ENCODE results near the gene NEGR1.

The NEGR1 gene

DNA sequence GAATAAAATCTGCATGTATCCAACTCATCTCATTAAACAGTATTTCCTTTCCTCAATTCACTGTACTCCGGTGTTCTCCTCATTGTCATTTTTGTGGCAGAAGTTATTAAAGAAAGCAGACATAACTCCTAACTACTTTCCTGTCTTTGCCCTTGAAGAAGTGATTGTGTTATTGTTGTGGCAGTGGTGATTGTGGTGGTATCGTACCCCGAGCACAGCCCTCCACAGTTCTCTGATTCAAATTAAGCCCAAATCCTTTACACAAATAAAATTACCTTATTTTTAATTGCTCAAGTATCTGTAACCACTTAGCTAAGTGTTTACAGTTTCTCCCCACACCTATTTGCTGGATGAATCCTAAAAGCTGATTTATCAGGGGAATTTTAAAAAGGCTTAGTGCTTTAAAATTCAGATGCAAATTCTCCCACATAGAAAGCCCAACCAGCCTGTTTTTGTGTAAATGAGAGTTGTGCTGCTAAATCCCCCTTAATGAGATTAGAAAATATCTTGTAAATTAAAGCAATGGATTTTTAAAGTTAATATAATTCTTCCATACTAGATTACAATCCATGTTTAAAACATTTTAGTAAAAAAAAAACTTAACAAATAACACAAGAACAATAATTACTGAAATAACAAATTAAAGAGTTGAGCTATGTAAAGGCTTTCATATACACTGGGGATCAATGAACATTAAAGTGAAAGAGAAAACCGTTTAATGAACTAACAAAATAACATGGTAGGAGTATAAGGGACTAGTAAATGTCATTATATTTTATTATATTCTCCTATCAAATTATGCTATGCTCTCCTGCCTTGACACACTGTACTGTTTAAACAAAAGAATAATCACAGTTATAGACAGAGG, 259.0 kb downstream of the NEGR1 start:
- no peak for DNase-seq (ENCODE audit: low read depth)

DNA sequence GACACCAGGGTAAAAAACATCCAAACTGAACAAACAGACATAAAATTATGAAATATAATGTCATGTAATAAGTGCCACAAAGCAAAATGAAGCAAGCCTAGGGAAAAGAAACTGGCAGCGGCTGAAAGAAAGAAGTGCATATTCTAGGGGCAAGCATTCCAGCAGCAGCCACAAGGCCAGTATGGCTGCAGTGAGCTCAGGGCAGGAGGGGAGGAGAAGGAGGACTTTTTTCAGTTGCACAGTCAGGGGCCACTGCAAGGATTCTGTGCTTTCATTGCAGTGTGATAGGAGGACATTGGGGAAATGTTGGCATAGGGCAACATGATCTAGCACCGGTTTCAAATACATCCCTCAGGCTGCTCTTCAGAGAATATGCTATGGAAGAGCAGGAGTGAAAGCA, 263.8 kb downstream of the NEGR1 start:
- DNase-seq (ENCODE audit: low read depth), result no peak

DNA sequence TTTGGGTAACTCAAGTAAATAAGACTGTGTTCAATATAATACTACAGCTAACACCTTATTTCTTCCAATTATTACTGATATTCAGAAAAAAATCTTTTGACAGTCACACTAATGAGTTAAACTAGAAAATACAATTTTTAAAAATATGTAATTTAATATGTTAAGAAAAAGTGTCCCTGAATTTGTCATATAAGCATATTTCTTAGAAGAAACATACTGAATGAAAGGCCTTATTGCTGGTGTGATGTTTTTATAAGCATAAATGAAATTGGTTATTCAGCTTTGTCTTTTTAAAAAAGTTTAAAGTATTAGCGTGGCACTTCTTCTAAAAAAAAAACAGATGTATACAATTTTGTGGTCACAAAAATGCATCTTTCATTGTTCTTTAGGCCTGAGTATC, 267.3 kb downstream of the NEGR1 start:
- no peak for DNase-seq (ENCODE audit: low read depth)

DNA sequence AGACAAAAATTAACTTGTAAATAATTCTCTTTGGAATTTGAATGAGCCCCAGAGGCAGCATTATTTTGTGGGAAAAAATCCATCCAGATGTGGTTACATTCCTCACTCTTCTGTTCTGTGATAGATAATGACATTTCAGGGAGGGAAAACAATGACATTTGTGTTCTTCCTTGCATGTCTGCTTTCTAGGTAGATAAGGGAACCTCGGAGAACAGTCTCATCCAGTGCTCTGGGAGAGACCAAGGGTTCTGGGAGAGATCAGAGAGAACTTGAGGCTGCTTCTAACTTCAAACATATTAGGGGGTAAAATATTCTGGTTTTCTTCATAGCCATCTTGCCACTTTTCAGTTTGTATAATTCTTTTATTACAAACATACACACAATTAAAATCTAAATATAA, 269.2 kb downstream of the NEGR1 start:
- DNase-seq (ENCODE audit: low read depth), result no peak

DNA sequence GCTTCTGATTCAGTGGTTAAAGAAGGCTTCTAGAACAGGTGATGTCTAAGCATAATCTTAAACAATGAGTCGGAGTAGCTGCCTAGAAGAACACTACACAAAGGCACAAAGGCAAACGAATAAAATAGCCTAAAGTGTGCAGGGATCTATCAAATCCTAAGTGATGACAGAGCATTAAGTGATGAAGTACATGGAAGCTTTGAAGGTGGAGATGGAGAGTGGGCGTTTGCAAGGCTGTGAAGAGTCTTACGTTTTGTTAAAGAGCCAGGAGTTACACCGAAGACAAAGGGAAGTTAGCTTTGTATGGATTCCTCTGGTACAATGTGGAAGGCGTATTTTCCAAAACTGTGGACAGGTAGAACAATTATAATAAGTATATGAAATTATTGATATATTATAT, 270.6 kb downstream of the NEGR1 start:
- no peak for DNase-seq (ENCODE audit: low read depth)

DNA sequence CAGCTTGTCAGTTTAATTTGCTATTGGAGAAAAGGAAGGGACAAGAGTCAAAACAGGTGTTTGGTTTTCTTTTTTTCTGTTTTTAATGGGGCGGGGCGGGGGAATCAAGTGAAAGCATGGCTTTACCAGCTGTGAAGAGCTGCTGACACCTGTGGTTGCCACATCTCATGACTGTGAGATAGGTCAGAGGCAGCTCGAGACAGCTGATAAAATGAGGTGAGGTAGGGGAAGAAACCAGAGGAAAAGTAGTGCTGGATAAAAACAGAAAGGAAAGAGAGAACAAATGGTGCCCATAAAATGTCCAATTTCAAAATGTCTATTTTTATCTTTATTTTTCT, 272.3 kb downstream of the NEGR1 start:
- DNase-seq (ENCODE audit: low read depth), result no peak

DNA sequence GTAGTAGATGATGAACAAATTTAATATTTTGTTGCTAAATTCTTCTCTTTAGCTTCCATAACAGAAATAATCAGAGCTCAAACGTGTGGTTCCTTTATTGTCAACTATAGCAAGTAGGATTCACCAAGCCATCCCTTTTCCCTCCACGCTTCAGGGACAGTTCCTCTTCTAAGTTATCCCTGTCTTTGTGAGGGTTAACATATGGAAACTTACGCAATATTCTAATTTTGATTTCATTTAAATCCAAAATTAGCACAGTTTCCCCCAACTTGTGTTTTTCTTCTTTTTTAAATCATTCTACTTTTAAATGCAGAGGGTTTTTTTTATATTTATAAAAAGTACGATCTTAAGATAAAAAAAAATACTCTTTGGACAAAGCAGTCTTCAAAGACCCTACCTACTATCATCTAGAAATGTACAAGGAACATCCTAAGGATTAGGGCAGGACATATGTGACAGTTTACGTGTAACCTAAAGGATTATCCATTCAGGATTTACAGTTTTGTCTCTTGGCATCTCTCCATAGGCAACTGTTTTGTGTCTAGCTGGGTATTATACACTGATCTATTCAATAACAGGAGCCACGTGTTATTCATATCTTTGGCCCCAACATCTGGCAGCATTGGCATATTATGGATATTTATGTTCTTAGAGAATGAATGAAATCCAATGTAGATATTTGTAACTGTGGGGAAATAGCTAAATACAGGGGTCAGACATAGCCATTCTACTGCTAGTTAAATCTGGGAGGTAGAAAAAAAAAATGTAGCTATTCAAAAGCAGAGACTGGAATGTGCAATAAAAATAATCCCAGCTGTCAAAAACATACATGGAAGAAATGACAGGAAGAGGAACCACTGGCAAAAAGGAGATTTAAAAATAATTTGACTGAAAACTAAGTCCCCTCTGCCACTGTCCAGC, 272.9 kb downstream of the NEGR1 start:
- DNase-seq (ENCODE audit: low read depth), result no peak

DNA sequence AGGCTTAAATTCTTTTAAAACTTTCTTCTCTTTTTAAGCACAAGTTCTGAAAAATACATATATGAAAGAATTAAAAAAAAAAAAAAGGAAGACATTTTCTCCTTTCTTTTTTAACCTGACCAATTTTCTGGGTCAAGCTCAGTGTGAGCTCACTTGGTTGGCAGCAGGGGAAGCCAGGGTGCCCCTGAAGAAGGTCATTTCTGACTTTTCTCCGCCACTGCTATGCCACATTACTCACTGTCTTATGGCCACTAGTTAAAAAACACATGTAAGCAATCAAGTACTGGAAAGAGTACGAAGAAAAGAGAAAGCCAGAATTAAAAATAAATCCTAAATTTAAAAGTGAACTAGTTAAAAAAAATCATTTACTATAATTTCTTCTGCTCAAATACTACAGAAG, 275.0 kb downstream of the NEGR1 start:
- DNase-seq (ENCODE audit: low read depth), result peak; percentile 6

DNA sequence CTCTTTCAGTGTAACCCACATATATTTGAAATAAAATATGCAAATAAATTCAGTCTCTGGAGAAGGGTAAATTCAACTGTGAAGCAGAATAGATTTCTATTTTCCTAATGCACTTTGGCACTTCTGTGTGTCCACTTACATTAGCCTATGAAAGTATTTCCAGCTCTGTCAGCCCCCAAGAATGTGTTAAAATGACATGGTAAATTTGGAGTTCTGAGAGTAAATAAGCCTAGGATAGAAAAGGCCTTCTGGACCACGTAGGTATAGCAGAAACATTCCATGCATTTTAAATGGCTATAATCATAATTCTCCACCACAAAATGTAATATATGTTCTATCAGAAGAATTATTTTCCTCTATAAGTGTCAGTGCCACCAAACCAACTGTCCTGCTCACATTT, 276.2 kb downstream of the NEGR1 start:
- no peak for DNase-seq (ENCODE audit: low read depth)

DNA sequence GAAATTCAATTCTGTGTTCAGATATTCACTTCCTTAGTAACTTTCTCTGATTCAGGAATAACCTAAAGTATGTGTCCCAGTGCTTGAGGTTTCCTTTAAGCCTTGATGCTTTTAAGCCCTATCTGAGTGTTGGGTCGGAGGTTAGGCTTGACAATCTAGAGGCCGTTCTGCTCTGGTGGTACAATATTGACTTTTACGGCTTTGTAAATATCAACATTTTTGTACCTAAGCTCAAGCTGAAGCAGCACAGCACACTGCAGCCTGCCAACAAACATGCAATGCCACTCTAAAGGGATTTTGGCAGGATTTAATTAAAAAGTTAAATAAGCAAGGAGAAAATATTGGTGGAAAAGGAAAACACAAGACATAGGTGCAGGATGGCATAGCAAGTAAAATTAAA, 279.2 kb downstream of the NEGR1 start:
- no peak for DNase-seq (ENCODE audit: low read depth)

DNA sequence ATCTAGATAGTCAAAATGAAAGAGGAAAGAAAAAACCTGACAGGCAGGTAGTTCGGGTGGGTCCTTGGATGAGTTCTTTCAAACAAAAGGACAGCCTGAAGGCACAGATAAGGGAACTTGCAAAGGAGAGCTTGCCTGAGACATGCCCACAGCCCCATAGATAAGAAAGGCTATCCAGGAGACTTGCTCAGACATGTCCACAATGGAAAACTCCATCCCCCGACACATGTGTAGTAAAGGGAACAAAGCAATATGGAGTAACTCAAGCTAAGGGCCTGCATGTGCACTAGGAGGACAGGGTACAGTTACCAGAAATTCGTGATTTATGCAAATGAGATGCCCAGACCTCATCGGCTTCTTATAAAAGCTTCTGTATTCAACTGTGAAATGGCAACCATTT, 281.5 kb downstream of the NEGR1 start:
- no peak for DNase-seq (ENCODE audit: low read depth)

DNA sequence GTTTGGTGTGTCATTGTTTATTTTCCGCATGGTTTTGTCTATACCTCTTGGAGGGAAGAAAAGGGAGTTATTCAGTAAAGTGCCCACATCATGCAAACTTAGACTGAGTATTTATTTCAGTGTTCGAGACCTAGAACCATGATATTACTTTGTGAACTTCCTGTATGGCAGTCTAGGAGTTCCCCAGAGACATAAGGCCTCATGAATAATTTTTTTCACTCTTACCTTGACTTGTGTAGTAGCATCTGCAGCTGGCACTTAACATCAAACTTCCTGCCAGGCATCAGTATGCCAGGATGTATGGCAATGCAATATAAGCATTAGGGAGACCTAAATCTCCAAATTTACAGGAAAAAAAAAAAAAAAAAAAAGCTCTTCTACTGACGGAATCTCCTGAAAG, 287.7 kb downstream of the NEGR1 start:
- DNase-seq (ENCODE audit: low read depth), result no peak

DNA sequence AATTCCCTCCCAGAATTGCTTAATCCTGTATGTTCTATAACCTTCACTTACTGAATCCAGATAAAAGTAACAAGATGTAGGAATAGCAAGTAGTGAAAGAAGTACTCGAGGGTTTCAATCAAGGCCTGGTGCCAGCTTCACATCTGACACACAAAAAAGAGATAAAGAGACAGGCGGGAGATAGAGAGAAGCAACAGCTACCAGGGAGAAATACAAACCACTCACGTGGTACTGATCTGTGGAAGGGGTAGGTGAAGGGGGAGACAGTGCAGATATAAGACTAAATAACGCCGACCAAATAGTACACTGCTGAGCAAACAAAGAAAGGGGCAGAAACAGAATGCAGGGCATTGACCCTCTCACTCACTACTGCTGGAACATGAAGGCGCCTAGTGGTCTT, 295.2 kb downstream of the NEGR1 start:
- no peak for DNase-seq (ENCODE audit: low read depth)

DNA sequence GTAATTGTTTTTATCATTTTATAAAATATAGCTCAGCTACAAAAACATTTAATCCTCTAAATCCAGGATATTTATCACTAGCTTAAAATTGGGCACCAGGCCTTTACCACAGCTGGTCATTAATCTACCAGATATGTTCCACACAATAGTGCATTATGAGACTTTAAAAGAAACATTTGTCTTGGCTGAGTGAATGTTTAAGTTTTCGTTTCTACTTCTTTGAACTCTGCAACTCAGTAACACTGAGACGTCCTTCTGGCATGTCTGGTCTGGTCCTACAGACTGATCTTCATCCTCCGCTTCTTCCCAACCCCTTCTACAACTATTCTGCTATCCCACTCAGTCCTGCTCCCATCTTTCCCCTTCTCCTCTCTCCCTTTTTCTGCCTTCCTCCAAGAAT, 296.2 kb downstream of the NEGR1 start:
- peak; percentile 2 for DNase-seq (ENCODE audit: low read depth)

DNA sequence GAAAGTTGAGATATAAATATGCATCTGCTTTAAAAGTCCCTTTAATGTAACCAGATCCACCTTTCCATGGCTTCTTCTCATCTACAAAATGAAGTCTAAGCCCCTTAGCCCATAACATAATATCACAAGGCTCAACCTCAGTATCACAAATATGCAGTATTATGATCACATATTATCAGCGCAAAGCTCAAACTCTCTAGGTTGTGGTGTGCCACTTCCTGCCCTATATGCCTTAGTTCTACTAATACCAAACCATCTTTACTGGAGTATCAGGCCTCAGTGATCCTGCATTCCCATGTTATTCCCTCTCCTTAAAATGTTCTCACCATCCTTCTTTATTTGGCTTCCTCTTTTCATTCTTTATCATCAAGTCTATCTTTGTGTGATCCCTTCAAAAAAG, 301.8 kb downstream of the NEGR1 start:
- no peak for DNase-seq (ENCODE audit: low read depth)

DNA sequence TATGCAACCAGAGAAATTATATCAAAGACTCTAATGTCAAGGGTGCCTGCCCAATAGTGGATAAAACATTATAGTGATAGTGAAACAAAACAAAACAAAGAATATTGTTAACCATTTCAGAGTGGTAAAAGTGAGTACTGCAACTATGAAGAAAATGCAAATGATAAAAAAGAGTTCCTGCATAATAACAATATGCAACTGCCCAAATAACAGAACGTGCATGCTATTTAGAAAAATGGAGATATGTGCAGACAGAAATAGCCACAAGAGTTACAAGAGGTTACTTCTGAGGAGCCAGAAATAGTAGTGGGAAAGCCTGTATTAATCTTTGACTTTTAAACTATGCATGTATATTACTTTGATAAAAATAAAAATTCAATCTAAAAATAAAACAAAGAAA, 302.5 kb downstream of the NEGR1 start:
- DNase-seq (ENCODE audit: low read depth), result no peak

DNA sequence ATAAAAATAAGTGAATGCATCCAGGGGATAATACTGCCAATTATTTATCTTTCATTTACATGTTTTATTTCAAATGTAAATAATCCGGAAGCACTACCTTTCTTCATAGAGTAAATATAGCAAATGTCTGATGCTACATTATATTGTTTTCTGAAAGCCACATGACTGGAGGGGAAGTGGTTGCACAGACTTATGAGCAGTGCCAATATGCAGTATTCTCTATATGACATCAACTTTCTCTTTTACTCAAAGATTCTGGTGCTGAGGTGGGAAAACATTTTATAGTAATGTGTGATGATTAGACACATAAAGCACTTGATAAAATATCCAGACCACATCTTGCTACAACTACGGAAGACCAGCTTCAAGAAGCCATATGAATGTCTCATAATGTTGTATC, 314.7 kb downstream of the NEGR1 start:
- DNase-seq (ENCODE audit: low read depth), result no peak

DNA sequence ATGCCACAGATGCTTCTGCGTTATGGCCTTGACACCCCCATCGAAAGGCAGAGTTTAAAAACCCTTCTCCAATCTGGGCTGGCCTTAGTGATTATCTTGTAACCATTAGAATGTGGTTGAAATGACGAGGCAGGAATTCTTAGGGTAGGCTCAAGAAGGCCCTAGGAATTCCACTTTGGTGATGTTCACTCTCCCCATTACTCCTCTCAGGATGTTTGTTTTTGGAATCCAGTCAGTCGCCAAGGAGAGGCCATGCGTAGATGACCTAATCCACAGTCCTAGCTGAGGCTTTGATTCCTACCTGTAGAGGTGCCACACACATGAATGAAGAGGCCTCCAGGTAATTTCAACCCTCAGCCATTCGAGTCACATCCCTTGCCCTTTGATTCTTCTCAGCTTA, 318.2 kb downstream of the NEGR1 start:
- peak; percentile 6 for DNase-seq (ENCODE audit: low read depth)

DNA sequence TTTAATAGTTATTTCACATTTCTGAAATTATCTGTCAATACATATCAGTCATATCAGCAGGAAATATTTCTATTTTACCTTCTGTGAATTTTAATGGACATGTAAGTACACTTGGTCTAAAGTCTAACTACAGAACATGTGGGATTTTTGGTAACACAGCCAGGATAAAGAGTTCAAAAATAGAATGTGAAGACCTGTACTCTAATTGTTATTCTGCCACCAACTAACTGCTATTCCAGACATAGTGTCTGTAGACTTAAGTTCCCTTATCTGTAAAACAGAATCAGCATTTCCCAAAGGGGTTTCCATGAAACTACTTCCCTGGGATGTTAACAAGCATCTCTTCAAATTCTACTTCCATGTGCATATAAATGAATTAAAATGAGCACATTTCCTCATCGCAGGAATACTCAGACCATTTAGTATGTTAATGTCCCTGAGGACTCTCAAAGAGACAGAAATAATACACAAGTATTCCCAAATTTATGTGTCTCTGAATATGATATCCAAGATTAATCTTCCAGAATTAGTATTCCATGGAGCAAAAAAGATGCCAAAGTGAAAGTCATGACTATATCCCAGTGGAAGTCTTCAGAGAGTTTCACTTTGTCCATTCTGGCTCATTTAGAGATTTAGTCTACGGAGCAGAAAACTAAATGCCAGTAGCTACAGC, 325.6 kb downstream of the NEGR1 start:
- peak; percentile 8 for DNase-seq (ENCODE audit: low read depth)

DNA sequence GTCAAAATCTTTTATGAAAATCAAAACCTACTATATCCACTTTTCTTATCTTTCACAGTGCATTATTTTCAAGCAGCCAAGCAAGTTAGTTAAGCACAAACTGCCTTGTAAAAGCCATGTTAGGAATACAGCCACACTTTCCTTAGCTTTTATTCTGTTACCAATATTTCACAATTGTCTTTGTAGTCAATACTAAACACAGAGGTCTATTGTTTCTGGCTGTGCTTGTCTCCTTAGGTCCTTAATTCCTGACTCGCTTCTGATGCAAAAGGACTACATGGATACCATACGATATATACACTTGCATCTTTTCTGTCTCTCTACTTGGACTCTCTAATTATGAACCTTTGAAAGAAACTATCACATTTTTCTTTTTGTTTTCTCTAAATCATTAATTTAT, 331.8 kb downstream of the NEGR1 start:
- DNase-seq (ENCODE audit: low read depth), result no peak

DNA sequence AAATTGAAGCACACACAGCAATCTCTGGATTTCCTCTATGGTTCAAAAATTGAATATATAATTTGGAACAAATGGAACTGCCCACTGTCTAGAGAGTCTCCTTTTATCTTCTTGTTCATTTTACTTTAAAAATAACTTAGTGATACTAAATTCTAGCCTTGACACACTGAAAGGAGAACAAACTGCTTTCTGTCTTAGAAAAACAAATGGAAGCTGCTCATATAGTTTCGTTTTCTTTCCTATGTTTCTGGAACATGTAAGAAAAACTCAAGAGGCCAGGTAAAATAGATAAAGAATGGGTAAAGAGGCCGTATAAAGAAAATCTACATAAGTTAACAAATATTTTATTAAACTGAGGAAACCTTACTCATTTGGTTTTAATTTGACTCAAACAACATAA, 332.7 kb downstream of the NEGR1 start:
- no peak for DNase-seq (ENCODE audit: low read depth)

DNA sequence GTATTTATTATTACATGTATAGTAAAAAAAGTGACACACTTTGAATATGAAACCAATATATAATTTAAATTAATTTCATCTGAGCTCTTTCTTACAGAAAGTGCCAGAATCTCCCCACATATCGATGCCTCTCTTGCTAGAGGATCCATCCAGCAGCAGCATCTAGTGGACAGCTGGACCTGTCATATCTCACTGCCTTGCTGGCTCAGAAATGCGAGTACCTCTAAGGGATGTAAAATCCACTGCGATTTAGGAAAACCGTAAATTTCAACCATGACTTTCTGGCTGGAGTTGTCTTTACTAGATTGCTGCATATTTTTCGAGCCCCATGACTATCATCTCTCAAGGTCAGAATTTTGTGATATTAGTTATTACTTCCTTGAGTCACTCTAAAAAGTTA, 333.8 kb downstream of the NEGR1 start:
- DNase-seq (ENCODE audit: low read depth), result no peak

DNA sequence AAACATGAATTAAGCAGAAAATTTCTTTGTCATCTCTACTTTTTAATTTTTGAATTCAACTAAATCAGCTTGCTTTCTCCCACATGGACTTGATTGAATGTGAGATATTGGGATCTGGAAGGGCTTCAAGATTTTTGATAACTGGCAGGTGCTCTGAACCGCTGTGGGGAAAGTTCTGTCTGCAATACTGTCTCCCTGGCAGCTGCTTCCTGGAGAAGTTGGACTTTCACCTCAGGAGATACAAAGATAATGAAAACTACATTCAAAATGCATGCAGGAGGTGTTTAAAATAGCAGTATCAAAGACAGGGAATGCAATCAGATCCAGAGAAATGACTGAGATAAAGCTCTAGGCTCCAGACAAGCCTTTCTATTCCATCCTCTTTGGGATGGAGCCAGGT, 338.3 kb downstream of the NEGR1 start:
- DNase-seq (ENCODE audit: low read depth), result no peak

Data from stromal cell of bone marrow (primary cell).